PC-9 (cell line): Measurements from ENCODE around the gene TSGA10. TPM values are rescaled to one million over a fixed set of nuclear protein-coding genes. Genes with fewer than 3 reads are reported as not detected.
"Not testable (repeated sequence)": the region's sequence is repeated elsewhere in the genome, so short reads cannot be mapped to it uniquely, and the experiment has no call there.

Experiments used
- BruUV-seq: library from RNA; stranded (reverse); fragments of 400-500 nt; replicated peaks from 2 replicates; lab custom pipeline; 2021; lab: Mats Ljungman, UMichigan
- CTCF ChIA-PET: fragments of 300-600 bp; sonication (Branson Sonifier 250); formaldehyde crosslinking; loops from one replicate; lab custom pipeline; 2022; ENCODE audit warnings: antibody characterized with exemption; lab: Charles Lee
- POLR2A ChIA-PET: fragments of 300-600 bp; sonication (Branson Sonifier 250); formaldehyde crosslinking; loops from one replicate; lab custom pipeline; 2022; ENCODE audit warnings: antibody characterized with exemption; ENCODE audit not compliant: unreplicated experiment; lab: Charles Lee
- DNase-seq, 2 experiments: peaks; one replicate each; pipeline versions ENCODE4 v3.0.0 to v3.0.0-alpha.2; 2015 to 2022; ENCODE audit warnings: mixed read lengths in 1 of 2
- H2AFZ ChIP-seq: fragments of 200-600 bp; sonication (generic); 2 replicates; pipeline ENCODE4 v1.8.1; 2017; ENCODE audit warnings: antibody characterized with exemption
- H3F3A ChIP-seq: fragments of 200-600 bp; sonication (generic); 2 replicates; pipeline ENCODE4 v1.8.1; 2017; ENCODE audit warnings: antibody characterized with exemption, mild to moderate bottlenecking, low read depth; ENCODE audit not compliant: insufficient read depth
- H3K27ac ChIP-seq: fragments of 200-600 bp; sonication (generic); 2 replicates; pipeline ENCODE4 v1.6.1; 2016; ENCODE audit warnings: mixed run types
- H3K27me3 ChIP-seq: fragments of 200-600 bp; sonication (generic); 2 replicates; pipeline ENCODE4 v1.6.1; 2016; ENCODE audit warnings: low read depth, mixed run types; ENCODE audit not compliant: insufficient read depth
- H3K36me3 ChIP-seq: fragments of 200-600 bp; sonication (generic); 2 replicates; pipeline ENCODE4 v1.6.1; 2016; ENCODE audit warnings: low read depth, mixed run types
- H3K4me1 ChIP-seq: fragments of 200-600 bp; sonication (generic); replicated peaks from 2 replicates; pipeline ENCODE4 v1.6.1; 2016; ENCODE audit warnings: mixed run types; ENCODE audit not compliant: insufficient read depth
- H3K4me2 ChIP-seq: fragments of 200-600 bp; sonication (generic); 2 replicates; pipeline ENCODE4 v1.6.1; 2017; ENCODE audit warnings: mixed run types
- H3K4me3 ChIP-seq: fragments of 200-600 bp; sonication (generic); 2 replicates; pipeline ENCODE4 v1.6.1; 2016; ENCODE audit warnings: mixed run types
- H3K79me2 ChIP-seq: fragments of 200-600 bp; sonication (generic); 2 replicates; pipeline ENCODE4 v1.6.1; 2017; ENCODE audit warnings: low read depth, mixed run types
- H3K9me2 ChIP-seq: fragments of 200-600 bp; sonication (generic); 2 replicates; pipeline ENCODE4 v1.8.1; 2017; ENCODE audit warnings: mild to moderate bottlenecking; ENCODE audit not compliant: insufficient read depth
- H3K9me3 ChIP-seq: fragments of 200-600 bp; sonication (generic); 2 replicates; pipeline ENCODE4 v1.8.1; 2016; ENCODE audit warnings: low read depth; ENCODE audit not compliant: insufficient read depth
- H4K20me1 ChIP-seq: fragments of 200-600 bp; sonication (generic); 2 replicates; pipeline ENCODE4 v1.8.1; 2017; ENCODE audit not compliant: insufficient read depth
- EZH2 ChIP-seq: fragments of 200-600 bp; sonication (generic); IDR thresholded peaks from 2 replicates; pipeline ENCODE4 v1.8.0; 2017; ENCODE audit warnings: antibody characterized with exemption, low read depth
- intact Hi-C: fragments of 100-400 bp; cut with micrococcal nuclease; formaldehyde crosslinking; loops from one replicate; pipeline ENCODE4 v1.10.0; 2022; ENCODE audit not compliant: unreplicated experiment
- total RNA-seq: library from RNA; stranded (reverse); gene quantifications from 2 replicates; pipeline ENCODE4 v1.2.3, GENCODE V29; 2021
- TF ChIP-seq, protein P1 (sequence below): fragments of 200-600 bp; sonication (generic); conservative IDR thresholded peaks from 2 replicates; pipeline ENCODE4 v1.6.1; 2017; ENCODE audit warnings: mixed run types, antibody characterized with exemption, mild to moderate bottlenecking, moderate library complexity

The TSGA10 gene
- total RNA-seq, 1 experiment from 2014 or later, result 14.9 TPM

DNA sequence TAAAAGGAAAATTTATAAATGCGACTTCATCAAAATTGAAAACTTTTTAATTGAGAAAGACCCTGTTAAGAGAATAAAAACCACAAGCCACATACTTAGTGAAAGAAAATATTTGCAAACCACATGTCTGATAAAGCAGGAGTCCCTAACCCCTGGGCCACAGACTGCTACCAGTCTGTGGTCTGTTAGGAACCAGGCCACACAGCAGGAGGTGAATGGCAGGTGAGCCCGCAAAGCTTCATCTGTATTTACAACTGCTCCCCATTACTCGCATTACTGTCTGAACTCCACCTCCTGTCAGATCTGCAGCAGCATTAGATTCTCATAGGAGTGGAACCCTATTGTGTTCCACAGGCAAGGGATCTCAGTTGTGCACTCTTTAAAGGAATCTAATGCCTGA lies 123.3 kb downstream of the TSGA10 start:
- ChIA-PET POLR2A (no interaction called here), CTCF (no interaction called here)
- no peak overlapping the region for H2AFZ ChIP-seq
- H3K79me2 ChIP-seq, result no peaks in the 10 kb centered on the region
- H3F3A ChIP-seq, result no peaks in the 10 kb centered on the region
- no peak overlapping the region for H3K27ac ChIP-seq
- TF ChIP-seq EZH2, result no peak
- no peaks in the 10 kb centered on the region for H3K4me1 ChIP-seq
- H4K20me1 ChIP-seq, result no peaks in the 10 kb centered on the region
- DNase-seq, result no peak
- no peak overlapping the region for H3K4me2 ChIP-seq
- H3K9me3 ChIP-seq, result no peaks in the 10 kb centered on the region
- intact Hi-C loops, result no loop called here
- H3K4me3 ChIP-seq, result no peak overlapping the region
- no peaks in the 10 kb centered on the region for H3K9me2 ChIP-seq
- no peaks in the 10 kb centered on the region for H3K36me3 ChIP-seq
- H3K27me3 ChIP-seq, result no peaks in the 10 kb centered on the region
- no TSS peak for BruUV-seq

DNA sequence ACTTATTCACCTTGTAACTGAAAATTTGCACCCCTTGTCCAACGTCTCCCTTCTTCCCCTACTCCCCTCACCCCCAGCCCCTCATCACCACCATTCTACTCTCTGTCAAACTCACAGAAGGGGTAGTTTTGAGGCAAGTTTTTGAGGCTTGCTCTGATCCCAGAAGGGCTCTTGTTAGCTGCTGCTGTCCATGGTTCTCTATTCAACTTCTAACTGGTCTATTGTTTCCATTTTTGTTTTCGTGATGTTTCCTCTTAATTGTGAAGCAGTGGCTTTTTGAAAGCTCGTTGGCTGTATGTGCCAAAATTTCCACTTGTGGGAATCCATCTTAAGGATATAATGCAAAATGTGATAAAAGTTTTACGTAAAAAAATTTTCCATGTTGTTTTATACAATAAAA lies 126.2 kb downstream of the TSGA10 start:
- ChIA-PET POLR2A (no interaction called here), CTCF (no interaction called here)
- H2AFZ ChIP-seq, result no peak overlapping the region

DNA sequence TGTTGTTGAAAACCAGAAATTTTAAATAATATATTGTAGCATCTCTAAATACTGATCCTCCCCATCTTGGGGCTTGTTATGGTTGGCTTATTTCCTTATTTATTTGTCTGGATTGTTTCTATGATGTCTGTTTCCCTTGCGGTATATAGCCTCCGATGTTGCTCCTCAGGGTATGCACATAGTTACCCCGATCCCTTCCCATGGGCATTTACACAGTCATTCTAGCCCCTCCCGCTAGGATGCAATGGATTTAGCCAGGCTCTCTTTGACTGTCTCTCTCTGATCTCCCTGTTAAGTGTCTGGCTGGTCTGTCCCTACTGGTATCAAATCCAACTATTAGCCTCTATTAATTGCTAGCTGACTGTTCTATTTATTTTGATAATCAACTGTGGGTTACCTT lies 126.9 kb downstream of the TSGA10 start:
- ChIA-PET CTCF (no interaction called here), POLR2A (no interaction called here)
- Histone ChIP-seq H3K27ac (no peak overlapping the region), H3K4me1 (no peaks in the 10 kb centered on the region), H3K79me2 (no peaks in the 10 kb centered on the region), H3K27me3 (no peaks in the 10 kb centered on the region), H3K9me3 (no peaks in the 10 kb centered on the region), H3K36me3 (no peaks in the 10 kb centered on the region), H4K20me1 (no peaks in the 10 kb centered on the region), H3K4me2 (no peak overlapping the region), H3F3A (no peaks in the 10 kb centered on the region), H2AFZ (no peak overlapping the region), H3K4me3 (no peak overlapping the region), H3K9me2 (no peaks in the 10 kb centered on the region)
- intact Hi-C loops, result no loop called here
- no peak for TF ChIP-seq EZH2
- TF ChIP-seq, protein P1, sequence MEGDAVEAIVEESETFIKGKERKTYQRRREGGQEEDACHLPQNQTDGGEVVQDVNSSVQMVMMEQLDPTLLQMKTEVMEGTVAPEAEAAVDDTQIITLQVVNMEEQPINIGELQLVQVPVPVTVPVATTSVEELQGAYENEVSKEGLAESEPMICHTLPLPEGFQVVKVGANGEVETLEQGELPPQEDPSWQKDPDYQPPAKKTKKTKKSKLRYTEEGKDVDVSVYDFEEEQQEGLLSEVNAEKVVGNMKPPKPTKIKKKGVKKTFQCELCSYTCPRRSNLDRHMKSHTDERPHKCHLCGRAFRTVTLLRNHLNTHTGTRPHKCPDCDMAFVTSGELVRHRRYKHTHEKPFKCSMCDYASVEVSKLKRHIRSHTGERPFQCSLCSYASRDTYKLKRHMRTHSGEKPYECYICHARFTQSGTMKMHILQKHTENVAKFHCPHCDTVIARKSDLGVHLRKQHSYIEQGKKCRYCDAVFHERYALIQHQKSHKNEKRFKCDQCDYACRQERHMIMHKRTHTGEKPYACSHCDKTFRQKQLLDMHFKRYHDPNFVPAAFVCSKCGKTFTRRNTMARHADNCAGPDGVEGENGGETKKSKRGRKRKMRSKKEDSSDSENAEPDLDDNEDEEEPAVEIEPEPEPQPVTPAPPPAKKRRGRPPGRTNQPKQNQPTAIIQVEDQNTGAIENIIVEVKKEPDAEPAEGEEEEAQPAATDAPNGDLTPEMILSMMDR, result no peak
- BruUV-seq, result no TSS peak
- no peak for DNase-seq

More for the DNA sequence above, 126.2 kb downstream of the TSGA10 start:
- no TSS peak for BruUV-seq
- Histone ChIP-seq H3K27me3 (no peaks in the 10 kb centered on the region), H3K27ac (no peak overlapping the region), H3K4me3 (no peak overlapping the region), H3K4me1 (no peaks in the 10 kb centered on the region), H3K9me3 (no peaks in the 10 kb centered on the region), H3K36me3 (no peaks in the 10 kb centered on the region), H3K4me2 (no peak overlapping the region), H3K9me2 (no peaks in the 10 kb centered on the region), H3F3A (no peaks in the 10 kb centered on the region), H4K20me1 (no peaks in the 10 kb centered on the region), H3K79me2 (no peaks in the 10 kb centered on the region)
- intact Hi-C loops, result no loop called here
- no peak for DNase-seq
- TF ChIP-seq, protein P1, result no peak
- TF ChIP-seq EZH2, result no peak

DNA sequence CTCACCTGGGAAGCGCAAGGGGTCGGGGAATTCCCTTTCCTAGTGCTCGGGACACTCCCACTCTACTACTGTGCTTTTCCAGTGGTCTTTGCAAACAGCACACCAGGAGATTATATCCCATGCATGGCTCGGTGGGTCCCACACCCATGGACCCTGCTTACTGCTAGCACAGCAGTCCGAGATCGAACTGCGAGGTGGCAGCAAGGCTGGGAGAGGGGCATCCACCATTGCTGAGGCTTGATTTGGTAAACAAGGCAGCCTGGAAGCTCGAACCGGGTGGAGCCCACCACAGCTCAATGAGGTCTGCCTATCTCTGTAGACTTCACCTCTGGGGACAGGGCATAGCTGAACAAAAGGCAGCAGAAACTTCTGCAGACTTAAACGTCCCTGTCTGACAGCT lies 154.0 kb downstream of the TSGA10 start:
- intact Hi-C loops, result no loop called here
- no TSS peak for BruUV-seq
- ChIA-PET CTCF (no interaction called here), POLR2A (no interaction called here)
- Histone ChIP-seq H3K79me2 (no peaks in the 10 kb centered on the region), H3K4me2 (no peak overlapping the region), H3K27ac (no peak overlapping the region), H3K36me3 (no peaks in the 10 kb centered on the region), H3K27me3 (peaks cover 28% of the 10 kb centered on the region), H3K9me3 (no peaks in the 10 kb centered on the region), H3K9me2 (no peaks in the 10 kb centered on the region), H3F3A (no peaks in the 10 kb centered on the region), H2AFZ (no peak overlapping the region), H3K4me3 (no peak overlapping the region), H4K20me1 (no peaks in the 10 kb centered on the region), H3K4me1 (no peaks in the 10 kb centered on the region)
- DNase-seq, result no peak
- no peak for TF ChIP-seq EZH2
- TF ChIP-seq, protein P1, result no peak

DNA sequence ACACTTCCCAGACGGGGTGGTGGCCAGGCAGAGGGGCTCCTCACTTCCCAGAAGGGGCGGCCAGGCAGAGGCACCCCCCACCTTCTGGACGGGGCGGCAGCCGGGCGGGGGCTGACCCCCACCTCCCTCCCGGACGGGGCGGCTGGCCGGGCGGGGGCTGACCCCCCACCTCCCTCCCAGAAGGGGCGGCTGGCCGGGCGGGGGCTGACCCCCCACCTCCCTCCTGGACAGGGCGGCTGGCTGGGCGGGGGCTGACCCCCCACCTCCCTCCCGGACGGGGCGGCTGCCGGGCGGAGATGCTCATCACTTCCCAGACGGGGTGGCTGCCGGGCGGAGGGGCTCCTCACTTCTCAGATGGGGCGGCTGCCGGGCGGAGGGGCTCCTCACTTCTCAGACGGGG lies 166.0 kb downstream of the TSGA10 start:
- peaks cover 16% of the 10 kb centered on the region; the same call in 1 of the 2 replicates for H3K27me3 ChIP-seq
- H3K4me1 ChIP-seq, H3K9me3 ChIP-seq, H3K4me3 ChIP-seq, POLR2A ChIA-PET, H3K9me2 ChIP-seq, H3F3A ChIP-seq, H3K79me2 ChIP-seq, CTCF ChIA-PET, BruUV-seq, intact Hi-C loops, H3K27ac ChIP-seq, H3K36me3 ChIP-seq, H2AFZ ChIP-seq, DNase-seq, H3K4me2 ChIP-seq, H4K20me1 ChIP-seq: not testable (repeated sequence)
